Measurements from ENCODE around the gene PON1.

The PON1 gene

DNA sequence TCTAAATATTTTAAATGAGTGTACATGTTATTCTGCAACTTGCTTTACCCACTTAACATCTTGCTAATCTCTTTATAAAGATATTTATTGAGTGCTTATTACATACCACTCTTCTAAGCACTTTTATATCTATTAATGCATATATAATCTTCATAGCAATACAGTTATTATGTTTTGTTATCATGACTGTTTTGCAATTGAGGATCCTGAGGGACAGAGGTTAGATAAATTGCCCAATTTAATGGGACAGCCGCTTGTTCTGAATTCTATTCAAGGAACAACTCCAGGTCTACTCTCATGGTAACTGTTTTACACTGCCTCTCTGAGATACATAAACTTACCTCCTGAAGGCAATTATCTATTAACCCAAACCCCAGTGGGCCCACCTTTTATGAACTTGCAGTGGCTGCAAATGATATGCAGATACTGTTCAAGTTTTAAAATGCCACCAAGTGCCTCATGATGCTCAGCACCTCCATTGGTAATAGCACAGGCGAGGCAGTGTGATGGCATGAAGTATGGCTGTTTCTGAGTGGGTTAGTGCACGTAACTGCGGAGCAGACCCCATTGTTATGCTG, 60.5 kb downstream of the PON1 start:
- Histone ChIP-seq H4K20me1 (ENCODE audit: insufficient read depth, low read length) (no peaks in the 10 kb centered on the region), H3K27ac (ENCODE audit: low read length) (no peak overlapping the region), H2AFZ (ENCODE audit: low read depth, low read length) (no peak overlapping the region), H3K4me3 (ENCODE audit: low read length) (no peak overlapping the region), H3K79me2 (ENCODE audit: low read length) (no peaks in the 10 kb centered on the region), H3K9me3 (ENCODE audit: insufficient read depth, low read length) (no peaks in the 10 kb centered on the region), H3K4me2 (ENCODE audit: low read length) (no peak overlapping the region), H3K4me1 (ENCODE audit: low read length) (no peaks in the 10 kb centered on the region), H3K27me3 (ENCODE audit: low read depth, low read length) (no peaks in the 10 kb centered on the region), H3K36me3 (replicated peaks; ENCODE audit: low read depth, low read length) (no peaks in the 10 kb centered on the region), H3K9ac (ENCODE audit: low read length) (no peak overlapping the region)
- TF ChIP-seq, protein P1, sequence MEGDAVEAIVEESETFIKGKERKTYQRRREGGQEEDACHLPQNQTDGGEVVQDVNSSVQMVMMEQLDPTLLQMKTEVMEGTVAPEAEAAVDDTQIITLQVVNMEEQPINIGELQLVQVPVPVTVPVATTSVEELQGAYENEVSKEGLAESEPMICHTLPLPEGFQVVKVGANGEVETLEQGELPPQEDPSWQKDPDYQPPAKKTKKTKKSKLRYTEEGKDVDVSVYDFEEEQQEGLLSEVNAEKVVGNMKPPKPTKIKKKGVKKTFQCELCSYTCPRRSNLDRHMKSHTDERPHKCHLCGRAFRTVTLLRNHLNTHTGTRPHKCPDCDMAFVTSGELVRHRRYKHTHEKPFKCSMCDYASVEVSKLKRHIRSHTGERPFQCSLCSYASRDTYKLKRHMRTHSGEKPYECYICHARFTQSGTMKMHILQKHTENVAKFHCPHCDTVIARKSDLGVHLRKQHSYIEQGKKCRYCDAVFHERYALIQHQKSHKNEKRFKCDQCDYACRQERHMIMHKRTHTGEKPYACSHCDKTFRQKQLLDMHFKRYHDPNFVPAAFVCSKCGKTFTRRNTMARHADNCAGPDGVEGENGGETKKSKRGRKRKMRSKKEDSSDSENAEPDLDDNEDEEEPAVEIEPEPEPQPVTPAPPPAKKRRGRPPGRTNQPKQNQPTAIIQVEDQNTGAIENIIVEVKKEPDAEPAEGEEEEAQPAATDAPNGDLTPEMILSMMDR (IDR thresholded peaks at IDR 0.05; ENCODE audit: low read depth, low read length), result no peak
- TF ChIP-seq EZH2phosphoT487 (IDR thresholded peaks at IDR 0.05; ENCODE audit: low read depth), result no peak

DNA sequence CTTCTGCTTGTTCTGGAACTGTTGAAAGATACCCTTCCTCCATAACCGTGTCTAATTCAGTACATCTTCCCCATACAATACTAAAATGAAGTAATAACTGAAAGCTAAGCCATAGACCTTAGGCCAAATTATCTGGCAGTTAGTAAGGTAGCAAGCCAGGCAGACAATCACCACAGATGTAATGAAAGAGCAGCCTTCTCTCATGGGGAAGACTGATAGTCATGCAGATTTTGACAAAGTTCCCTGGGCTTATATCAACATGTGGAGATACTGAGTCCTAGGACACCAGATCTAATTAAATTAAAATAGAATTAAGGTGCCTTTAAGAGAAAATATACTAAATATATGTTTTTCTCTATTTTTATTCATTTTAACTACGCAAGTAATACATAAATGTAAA, 61.5 kb downstream of the PON1 start:
- Histone ChIP-seq H3K27ac (ENCODE audit: low read length) (no peak overlapping the region), H3K9me3 (ENCODE audit: insufficient read depth, low read length) (no peaks in the 10 kb centered on the region), H3K36me3 (replicated peaks; ENCODE audit: low read depth, low read length) (no peaks in the 10 kb centered on the region), H3K79me2 (ENCODE audit: low read length) (no peaks in the 10 kb centered on the region), H3K4me3 (ENCODE audit: low read length) (no peak overlapping the region), H3K4me2 (ENCODE audit: low read length) (no peak overlapping the region), H4K20me1 (ENCODE audit: insufficient read depth, low read length) (no peaks in the 10 kb centered on the region), H3K4me1 (ENCODE audit: low read length) (no peaks in the 10 kb centered on the region), H2AFZ (ENCODE audit: low read depth, low read length) (no peak overlapping the region), H3K27me3 (ENCODE audit: low read depth, low read length) (no peaks in the 10 kb centered on the region), H3K9ac (ENCODE audit: low read length) (no peak overlapping the region)
- no peak for TF ChIP-seq EZH2phosphoT487 (IDR thresholded peaks at IDR 0.05; ENCODE audit: low read depth)
- TF ChIP-seq, protein P1 (IDR thresholded peaks at IDR 0.05; ENCODE audit: low read depth, low read length), result no peak

DNA sequence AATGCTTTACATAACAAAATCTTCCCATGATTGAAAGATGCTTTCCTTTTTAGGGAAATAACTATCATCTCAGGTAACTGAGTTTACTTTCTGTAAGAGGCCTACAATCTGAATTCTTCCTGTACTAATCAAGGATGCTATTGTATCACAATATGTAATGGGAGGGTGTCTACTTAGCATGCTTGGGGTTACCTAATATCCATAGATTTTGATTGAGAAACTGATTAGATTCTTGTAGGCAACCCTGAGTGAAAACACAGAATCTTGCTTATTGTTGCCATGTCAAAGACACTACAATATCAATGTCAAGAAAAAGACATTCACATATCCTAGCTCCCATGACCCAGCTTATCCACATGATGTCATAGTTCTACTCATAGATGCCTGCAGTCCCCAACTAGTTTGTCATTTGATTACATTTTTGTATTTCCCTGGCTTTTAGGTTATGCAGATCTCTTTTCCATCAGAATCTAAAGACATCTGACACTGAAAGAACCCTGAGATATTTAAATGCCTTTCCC, 62.4 kb downstream of the PON1 start:
- H3K4me1 ChIP-seq (ENCODE audit: low read length), result no peaks in the 10 kb centered on the region
- H3K27me3 ChIP-seq (ENCODE audit: low read depth, low read length), result no peaks in the 10 kb centered on the region
- no peaks in the 10 kb centered on the region for H3K36me3 ChIP-seq (replicated peaks; ENCODE audit: low read depth, low read length)
- no peak overlapping the region for H3K4me2 ChIP-seq (ENCODE audit: low read length)
- no peaks in the 10 kb centered on the region for H3K9me3 ChIP-seq (ENCODE audit: insufficient read depth, low read length)
- no peak overlapping the region for H3K9ac ChIP-seq (ENCODE audit: low read length)
- no peak overlapping the region for H2AFZ ChIP-seq (ENCODE audit: low read depth, low read length)
- TF ChIP-seq, protein P1 (IDR thresholded peaks at IDR 0.05; ENCODE audit: low read depth, low read length), result no peak
- no peaks in the 10 kb centered on the region for H3K79me2 ChIP-seq (ENCODE audit: low read length)
- H3K27ac ChIP-seq (ENCODE audit: low read length), result no peak overlapping the region
- H3K4me3 ChIP-seq (ENCODE audit: low read length), result no peak overlapping the region
- H4K20me1 ChIP-seq (ENCODE audit: insufficient read depth, low read length), result no peaks in the 10 kb centered on the region

DNA sequence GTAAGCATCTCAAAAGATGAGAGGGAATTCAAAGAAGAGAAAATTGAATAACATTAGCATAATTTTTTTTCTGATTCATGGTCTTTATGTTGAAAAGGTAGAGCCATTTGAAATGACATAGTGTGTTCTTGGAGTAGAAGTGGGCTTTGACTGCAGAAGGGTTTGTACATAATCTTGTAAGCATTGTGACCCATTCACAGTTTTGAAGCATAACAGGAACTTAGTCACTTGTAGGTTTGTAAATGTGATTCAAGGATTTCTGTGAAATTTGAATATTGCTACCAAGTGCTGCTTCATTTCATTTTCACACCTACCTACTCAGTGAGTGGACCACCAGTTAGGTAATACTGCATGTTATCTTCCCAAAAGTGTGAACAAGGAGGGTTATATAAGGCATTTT, 68.6 kb downstream of the PON1 start:
- Histone ChIP-seq H3K79me2 (ENCODE audit: low read length) (no peaks in the 10 kb centered on the region), H3K4me1 (ENCODE audit: low read length) (no peaks in the 10 kb centered on the region), H3K27ac (ENCODE audit: low read length) (no peak overlapping the region), H4K20me1 (ENCODE audit: insufficient read depth, low read length) (no peaks in the 10 kb centered on the region), H3K9me3 (ENCODE audit: insufficient read depth, low read length) (no peaks in the 10 kb centered on the region), H3K4me2 (ENCODE audit: low read length) (no peak overlapping the region), H3K4me3 (ENCODE audit: low read length) (no peak overlapping the region), H2AFZ (ENCODE audit: low read depth, low read length) (no peak overlapping the region), H3K36me3 (replicated peaks; ENCODE audit: low read depth, low read length) (no peaks in the 10 kb centered on the region), H3K9ac (ENCODE audit: low read length) (no peak overlapping the region), H3K27me3 (ENCODE audit: low read depth, low read length) (no peaks in the 10 kb centered on the region)
- TF ChIP-seq, protein P1 (IDR thresholded peaks at IDR 0.05; ENCODE audit: low read depth, low read length), result no peak
- TF ChIP-seq EZH2phosphoT487 (IDR thresholded peaks at IDR 0.05; ENCODE audit: low read depth), result no peak
